Middle frontal gyrus (tissue), 1 donor: ENCODE measurements around the gene TSPAN1.

ENCODE experiments used
- DNase-seq: peaks from one replicate; pipeline ENCODE4 v3.0.0-alpha.2; 2015; ENCODE audit warnings: low spot score; ENCODE audit errors: extremely low spot score

TSPAN1 gene

GRCh38 chr1:46159516-46159915, 15.4 kb upstream of the TSPAN1 start:
- DNase-seq: no peak

DNA sequence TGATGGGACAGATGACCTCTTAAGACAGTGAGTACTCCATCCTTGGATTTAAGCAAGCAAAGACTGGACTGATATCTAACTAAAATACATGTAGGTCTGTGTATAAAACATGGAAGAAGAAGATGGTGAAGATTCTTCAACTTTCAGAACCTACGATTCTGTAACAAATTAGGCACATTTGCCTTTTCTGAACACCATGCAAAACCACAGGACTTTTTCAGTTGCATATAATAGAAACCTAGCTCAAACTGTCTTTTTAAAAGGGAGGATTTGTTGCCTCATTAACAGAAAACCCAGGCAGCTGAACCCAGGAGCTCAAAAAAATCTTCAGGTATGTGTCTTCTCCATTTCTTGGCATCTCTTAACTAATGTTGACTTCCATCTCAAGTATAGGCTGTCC, 14.7 kb upstream of the TSPAN1 start:
- DNase-seq: no peak

- DNase-seq: no peak
Observed at GRCh38 chr1:46166521-46167462, 8.1 kb upstream of the TSPAN1 start.

DNA sequence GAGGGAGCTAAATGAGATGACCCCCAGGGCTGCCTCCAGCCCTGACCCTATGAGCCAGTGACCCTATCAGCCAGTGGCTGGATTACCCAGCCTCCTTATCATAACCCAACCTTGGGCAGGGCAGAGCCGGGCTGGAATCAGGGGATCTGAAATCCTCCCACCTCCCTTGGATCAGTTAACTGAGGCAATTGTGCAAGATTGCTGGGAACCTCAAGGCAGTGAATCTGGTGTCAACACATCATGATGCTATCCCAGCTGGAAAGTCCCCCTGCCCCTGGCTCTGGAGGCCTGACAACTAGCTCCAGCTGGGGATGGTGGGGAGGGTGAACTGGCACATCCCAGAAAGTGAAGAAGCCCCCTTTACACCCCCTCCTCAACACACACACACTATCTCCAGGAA, 6.4 kb upstream of the TSPAN1 start:
- DNase-seq: no peak

GRCh38 chr1:46169811-46170454, 5.0 kb upstream of the TSPAN1 start:
- no peak for DNase-seq

DNA sequence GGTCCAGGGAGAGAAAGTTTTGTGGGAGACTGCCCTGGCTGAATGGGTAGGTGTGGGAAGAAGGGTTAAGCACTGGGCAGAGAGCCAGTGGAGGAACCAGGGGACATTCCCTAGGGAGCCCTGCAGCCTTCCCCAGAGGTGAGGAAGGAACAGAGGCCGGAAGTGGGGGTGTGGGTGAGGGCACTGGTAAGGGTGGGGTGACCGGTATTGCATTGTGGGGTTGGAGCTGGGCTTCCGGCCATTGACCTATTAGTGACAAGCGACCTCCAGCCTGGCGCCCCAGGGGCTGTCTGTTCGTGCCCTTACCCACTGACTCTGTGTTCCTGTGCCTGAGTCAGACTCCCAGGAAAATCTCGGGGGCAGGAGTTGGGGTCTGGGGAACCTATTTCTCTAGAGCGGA, 3.5 kb upstream of the TSPAN1 start:
- DNase-seq: no peak

DNA sequence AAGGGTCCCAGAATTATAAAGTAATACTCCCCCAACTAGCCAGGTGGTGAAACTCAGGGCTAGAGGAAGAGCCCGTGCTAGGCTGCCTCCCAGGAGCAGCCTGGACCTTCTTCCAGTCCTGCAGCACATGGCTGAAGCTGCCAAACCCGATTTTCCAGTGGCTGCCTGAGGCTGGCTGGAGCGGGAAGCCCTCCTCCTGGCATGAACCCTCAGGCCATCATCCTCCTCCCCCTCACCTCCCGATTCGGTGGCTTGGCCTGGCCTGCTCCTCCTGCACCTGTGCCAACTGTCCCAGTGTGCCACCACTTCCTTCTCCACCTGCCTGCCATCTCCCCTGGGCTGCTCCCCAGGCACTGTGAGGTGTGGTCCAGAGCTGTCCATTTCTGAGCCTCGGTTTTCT, 3.0 kb upstream of the TSPAN1 start:
- DNase-seq: no peak

GRCh38 chr1:46172321-46172720, 2.6 kb upstream of the TSPAN1 start:
- DNase-seq: no peak

DNA sequence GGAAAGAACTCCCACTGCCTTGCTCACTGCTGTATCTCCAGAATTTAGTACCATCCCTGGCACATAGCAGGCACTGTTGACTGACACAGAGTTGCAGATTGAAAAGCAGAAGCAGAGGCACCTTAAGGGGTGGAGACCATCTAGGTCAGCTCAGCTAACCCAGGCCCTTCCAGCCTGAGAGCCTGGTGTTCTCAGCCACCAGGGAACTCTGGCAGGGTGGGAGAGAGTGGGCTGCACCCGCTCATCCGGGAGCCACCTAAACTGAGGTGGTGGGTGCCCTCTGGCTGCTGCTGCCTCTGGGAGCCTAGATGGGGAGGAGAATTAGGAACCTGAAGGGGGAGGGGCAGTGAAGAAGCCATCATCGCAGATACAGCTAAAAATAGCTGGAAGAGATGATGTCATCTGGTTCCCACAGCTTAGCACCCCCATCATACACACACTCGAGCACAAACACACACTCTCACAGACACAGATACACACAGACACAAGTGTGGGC, 1.5 kb upstream of the TSPAN1 start:
- DNase-seq: no peak

- DNase-seq: no peak
Observed at GRCh38 chr1:46175243-46175642, 356 bp downstream of the TSPAN1 start.

- DNase-seq: no peak
Observed at GRCh38 chr1:46176211-46176865, 1.5 kb downstream of the TSPAN1 start, which contains the start of gene P3R3URF. P3R3URF (minus strand) TSS chr1:46176488; CDS start chr1:46176471, 17 bp downstream.

- peak; percentile 63 for DNase-seq
Observed at GRCh38 chr1:46179138-46180081, 4.5 kb downstream of the TSPAN1 start.

DNA sequence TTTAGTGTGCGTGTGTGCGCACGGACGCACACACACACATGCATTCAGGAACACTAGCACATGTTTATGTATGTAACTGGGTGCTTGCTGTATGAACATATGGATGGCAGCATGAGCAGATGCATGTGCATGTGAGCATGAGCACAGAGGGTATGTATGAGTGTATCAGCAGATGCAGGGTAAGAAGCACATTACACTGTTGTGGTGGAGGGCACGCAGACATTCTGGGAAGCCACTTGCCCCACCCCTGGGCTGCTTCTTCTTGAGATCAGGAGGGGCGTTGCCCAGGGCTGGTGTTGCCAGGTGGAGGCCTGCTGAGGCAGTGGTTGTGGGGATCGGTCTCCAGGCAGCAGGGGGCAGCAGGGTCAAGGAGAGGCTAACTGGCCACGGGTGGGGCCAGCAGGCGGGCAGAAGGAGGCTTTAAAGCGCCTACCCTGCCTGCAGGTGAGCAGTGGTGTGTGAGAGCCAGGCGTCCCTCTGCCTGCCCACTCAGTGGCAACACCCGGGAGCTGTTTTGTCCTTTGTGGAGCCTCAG, 5.3 kb downstream of the TSPAN1 start:
- no peak for DNase-seq

- no peak for DNase-seq
Observed at GRCh38 chr1:46181343-46182260, 6.7 kb downstream of the TSPAN1 start.

GRCh38 chr1:46183079-46183847, 8.4 kb downstream of the TSPAN1 start:
- DNase-seq: no peak

DNA sequence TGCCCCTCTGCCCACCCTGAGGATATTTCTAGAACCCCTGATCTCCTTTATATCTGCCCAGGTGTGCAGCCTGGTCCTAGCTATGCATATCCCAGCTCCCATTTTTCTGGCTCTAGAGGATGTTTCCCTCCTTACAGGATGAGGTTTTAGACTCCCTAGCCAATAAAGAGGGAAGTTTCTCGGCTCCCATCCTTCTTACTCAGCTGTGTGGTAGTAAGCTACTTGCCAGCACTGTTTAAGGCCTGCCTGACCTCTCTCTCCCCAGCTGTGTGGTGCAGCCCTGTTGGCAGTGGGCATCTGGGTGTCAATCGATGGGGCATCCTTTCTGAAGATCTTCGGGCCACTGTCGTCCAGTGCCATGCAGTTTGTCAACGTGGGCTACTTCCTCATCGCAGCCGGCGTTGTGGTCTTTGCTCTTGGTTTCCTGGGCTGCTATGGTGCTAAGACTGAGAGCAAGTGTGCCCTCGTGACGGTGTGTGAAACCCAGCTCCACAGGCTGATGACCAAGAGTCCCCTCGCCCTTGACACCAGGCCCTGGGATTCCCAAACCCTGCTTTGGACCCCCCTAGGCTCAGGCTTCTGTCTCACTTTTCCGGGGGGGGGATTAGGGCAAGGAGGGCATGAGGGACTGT, 9.2 kb downstream of the TSPAN1 start:
- DNase-seq: no peak

- no peak for DNase-seq
Observed at GRCh38 chr1:46184920-46185658, 10.2 kb downstream of the TSPAN1 start.
